Mucosa of rectum (tissue), 2 donors: ENCODE results near the gene ZNF670.
"Not testable (repeated sequence)": the region's sequence is repeated elsewhere in the genome, so short reads cannot be mapped to it uniquely, and the experiment has no call there.

Experiments used
- H3K27ac ChIP-seq, 2 donors: one replicate each; pipeline ENCODE4 v1.7.0; 2013; ENCODE audit warnings: inconsistent platforms in 2 of 2, low read depth in 2 of 2, low read length in 2 of 2
- H3K27me3 ChIP-seq, 2 donors: one replicate each; pipeline ENCODE4 v1.7.0; 2013; ENCODE audit warnings: low read length in 2 of 2; ENCODE audit not compliant: control insufficient read depth in 2 of 2, insufficient read depth in 2 of 2
- H3K36me3 ChIP-seq, 2 donors: one replicate each; pipeline ENCODE4 v1.7.0; 2013; ENCODE audit warnings: low read length in 2 of 2; ENCODE audit not compliant: control insufficient read depth in 2 of 2, insufficient read depth in 2 of 2
- H3K4me1 ChIP-seq, 2 donors: one replicate each; pipeline ENCODE4 v1.7.0; 2013; ENCODE audit warnings: low read length in 2 of 2, mild to moderate bottlenecking in 1 of 2; ENCODE audit not compliant: control insufficient read depth in 2 of 2, insufficient read depth in 2 of 2
- H3K4me3 ChIP-seq, 2 donors: one replicate each; pipeline ENCODE4 v1.7.0; 2013; ENCODE audit warnings: low read length in 2 of 2
- H3K9ac ChIP-seq, 2 donors: one replicate each; pipeline ENCODE4 v1.7.0; 2013; ENCODE audit warnings: low read length in 2 of 2, low read depth in 1 of 2, mild to moderate bottlenecking in 1 of 2
- H3K9me3 ChIP-seq, 2 donors: one replicate each; pipeline ENCODE4 v1.7.0; 2013; ENCODE audit warnings: low read length in 2 of 2; ENCODE audit not compliant: control insufficient read depth in 2 of 2
- donor health status: healthy.
- donor health status: Normal muscosa, but diverticular disease.

The ZNF670 gene

DNA sequence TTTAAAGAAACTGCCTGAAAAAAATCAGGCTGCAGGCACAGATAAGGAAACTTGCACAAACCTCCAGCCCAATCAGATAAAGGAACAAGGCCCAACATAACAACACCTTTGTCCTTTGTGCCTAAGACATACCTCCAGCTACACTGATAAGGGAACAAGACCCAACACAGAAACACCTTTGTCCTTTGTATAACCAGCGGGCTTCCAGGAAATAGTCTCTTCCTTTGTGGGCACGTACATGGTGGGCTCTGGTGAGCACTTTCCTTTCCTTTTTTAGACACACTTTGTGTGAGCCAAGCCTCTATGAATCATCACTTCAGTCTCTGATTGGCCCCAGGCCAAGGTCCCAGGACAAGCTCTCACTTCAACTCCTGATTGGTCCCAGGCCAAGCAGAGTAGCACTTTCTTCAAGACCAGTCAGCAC lies 23.6 kb downstream of the ZNF670 start:
- Histone ChIP-seq H3K27me3 (no peaks in the 10 kb centered on the region), H3K4me1 (no peaks in the 10 kb centered on the region), H3K4me3 (no peak overlapping the region), H3K9me3 (peaks cover 0 to 9% of the 10 kb centered on the region in 2 donors), H3K27ac (no peak overlapping the region), H3K9ac (no peak overlapping the region), H3K36me3 (no peaks in the 10 kb centered on the region)

GRCh38 chr1:247047702-247048101 lies 30.9 kb downstream of the ZNF670 start:
- no peaks in the 10 kb centered on the region for H3K4me1 ChIP-seq
- H3K9ac ChIP-seq = no peak overlapping the region
- no peak overlapping the region for H3K27ac ChIP-seq
- H3K4me3 ChIP-seq = no peak overlapping the region
- peaks cover 5 to 27% of the 10 kb centered on the region in 2 donors for H3K9me3 ChIP-seq
- no peaks in the 10 kb centered on the region for H3K36me3 ChIP-seq
- H3K27me3 ChIP-seq = no peaks in the 10 kb centered on the region

DNA sequence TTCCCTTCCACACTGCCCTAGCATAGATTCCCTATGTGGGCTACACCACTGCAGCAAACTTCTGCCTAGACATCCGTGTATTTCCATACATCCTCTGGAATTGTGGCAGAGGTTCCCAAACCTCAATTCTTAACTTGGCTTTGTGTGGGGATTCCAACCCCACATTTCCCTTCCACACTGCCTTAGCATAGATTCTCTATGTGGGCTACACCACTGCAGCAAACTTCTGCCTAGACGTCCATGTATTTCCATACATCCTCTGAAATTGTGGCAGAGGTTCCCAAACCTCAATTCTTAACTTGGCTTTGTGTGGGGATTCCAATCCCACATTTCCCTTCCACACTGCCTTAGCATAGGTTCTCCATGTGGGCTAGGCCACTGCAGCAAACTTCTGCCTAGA lies 31.4 kb downstream of the ZNF670 start:
- Histone ChIP-seq H3K27me3 (no peaks in the 10 kb centered on the region), H3K9ac (no peak overlapping the region), H3K36me3 (no peaks in the 10 kb centered on the region), H3K9me3 (peaks cover 5 to 27% of the 10 kb centered on the region in 2 donors), H3K4me3 (no peak overlapping the region), H3K27ac (no peak overlapping the region), H3K4me1 (no peaks in the 10 kb centered on the region)

- Histone ChIP-seq H3K4me1 (no peaks in the 10 kb centered on the region), H3K27ac (no peak overlapping the region), H3K9me3 (peaks cover 20 to 26% of the 10 kb centered on the region in 2 donors), H3K9ac (no peak overlapping the region), H3K36me3 (peaks cover 3 to 4% of the 10 kb centered on the region in 2 donors), H3K27me3 (no peaks in the 10 kb centered on the region), H3K4me3 (no peak overlapping the region)
Observed at GRCh38 chr1:247043406-247043805, 35.2 kb downstream of the ZNF670 start.

DNA sequence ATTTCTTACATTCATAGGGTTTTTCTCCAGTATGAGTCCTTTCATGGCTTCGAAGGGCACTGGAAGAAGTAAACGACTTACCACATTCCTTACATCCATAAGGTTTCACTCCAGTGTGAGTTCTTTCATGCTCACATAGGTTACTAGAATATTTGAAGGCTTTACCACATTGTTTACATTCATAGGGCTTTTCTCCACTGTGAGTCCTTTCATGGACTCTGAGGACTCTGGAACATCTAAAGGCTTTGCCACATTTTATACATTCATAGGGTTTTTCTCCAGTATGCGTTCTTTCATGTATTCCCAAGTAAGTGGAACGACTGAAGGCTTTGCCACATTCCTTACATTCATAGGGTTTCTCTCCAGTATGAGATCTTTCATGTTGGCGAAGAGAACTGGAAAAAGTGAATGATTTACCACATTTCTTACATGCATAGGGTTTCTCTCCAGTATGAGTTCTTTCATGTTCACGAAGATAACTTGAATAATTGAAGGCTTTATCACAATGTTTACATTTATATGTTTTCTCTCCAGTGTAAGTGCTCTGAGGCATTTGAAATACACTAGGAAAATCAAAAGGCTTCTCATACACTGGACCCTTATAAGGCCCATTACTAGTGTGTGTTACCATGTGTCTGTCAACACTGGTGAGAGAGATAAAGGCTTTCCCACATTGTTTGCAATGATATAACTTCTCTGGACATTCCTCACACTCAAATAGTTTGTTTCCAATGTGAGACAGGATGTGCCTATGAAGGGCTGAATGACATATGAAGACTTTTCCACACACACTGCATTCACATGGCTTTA lies 40.9 kb downstream of the ZNF670 start:
- Histone ChIP-seq H3K9me3 (peaks cover 17 to 49% of the 10 kb centered on the region in 2 donors), H3K27me3 (no peaks in the 10 kb centered on the region), H3K9ac (no peak overlapping the region), H3K4me3 (peak overlapping the region in 1 of 2 donors; percentile 28), H3K36me3 (peaks cover 20 to 25% of the 10 kb centered on the region in 2 donors), H3K4me1 (no peaks in the 10 kb centered on the region), H3K27ac (no peak overlapping the region)

DNA sequence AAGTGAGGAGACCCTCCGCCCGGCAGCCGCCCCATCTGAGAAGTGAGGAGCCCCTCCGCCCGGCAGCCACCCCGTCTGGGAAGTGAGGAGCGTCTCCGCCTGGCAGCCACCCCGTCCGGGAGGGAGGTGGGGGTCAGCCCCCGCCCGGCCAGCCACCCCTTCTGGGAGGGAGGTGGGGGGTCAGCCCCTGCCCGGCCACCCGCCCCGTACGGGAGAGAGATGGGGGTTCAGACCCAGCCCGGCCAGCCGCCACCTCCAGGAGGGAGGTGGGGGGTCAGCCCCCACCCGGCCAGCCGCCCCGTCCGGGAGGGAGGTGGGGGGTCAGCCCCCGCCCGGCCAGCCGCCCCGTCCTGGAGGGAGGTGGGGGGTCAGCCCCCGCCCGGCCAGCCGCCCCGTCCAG lies 46.3 kb downstream of the ZNF670 start:
- not testable (repeated sequence) for H3K4me1 ChIP-seq, H3K36me3 ChIP-seq, H3K4me3 ChIP-seq, H3K27ac ChIP-seq, H3K27me3 ChIP-seq, H3K9ac ChIP-seq
- H3K9me3 ChIP-seq = peaks cover 16 to 29% of the 10 kb centered on the region in 2 donors
